ENCODE data around the gene GNAL. TPM values are rescaled to one million over a fixed set of nuclear protein-coding genes. Genes with fewer than 3 reads are reported as not detected.

GNAL gene
- total RNA-seq, 2 experiments from 2014 or later = 0.05 TPM; not detected in 1

DNA sequence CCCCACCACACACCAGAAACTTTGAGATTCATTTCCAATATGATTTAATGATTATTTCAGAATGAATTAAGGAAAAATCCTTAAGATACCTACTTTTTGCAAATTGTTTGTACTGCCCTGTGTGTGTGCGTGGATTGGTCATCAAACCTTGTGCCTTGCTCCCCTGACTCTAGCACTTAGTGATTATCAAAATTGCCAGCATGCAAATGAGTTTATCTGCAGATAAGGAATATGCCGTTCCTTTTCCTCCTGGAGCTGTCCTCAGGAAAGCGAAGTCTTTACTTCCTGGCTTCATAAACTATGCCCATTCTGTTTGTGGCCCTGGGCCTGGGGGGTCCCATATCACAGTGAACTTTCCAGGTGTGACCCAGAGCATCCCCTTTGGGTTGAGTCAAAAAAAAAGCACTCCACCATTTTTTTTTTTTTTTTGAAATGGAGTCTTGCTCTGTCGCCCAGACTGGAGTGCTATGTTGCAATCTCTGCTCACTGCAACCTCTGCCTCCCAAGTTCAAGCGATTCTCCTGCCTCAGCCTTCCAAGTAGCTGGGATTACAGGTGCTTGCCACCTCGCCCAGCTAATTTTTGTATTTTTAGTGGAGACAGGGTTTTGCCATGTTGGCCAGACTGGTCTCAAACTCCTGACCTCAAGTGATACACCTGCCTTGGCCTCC, 173.5 kb downstream of the GNAL start:
- no peak overlapping the region for H3K4me3 Mint-ChIP-seq
- H3K4me1 Mint-ChIP-seq (ENCODE audit: low read depth) = peaks cover 3% of the 10 kb centered on the region
- no peaks in the 10 kb centered on the region for H3K36me3 Mint-ChIP-seq (ENCODE audit: low read depth)
- CTCF ChIA-PET = interaction anchor here (0.5 to 0.6 kb wide), 2 partner anchors 32 to 851 kb away, joined by 3 read pairs; no protein-coding TSS in a partner anchor
- H3K27ac Mint-ChIP-seq = no peak overlapping the region
- no peaks in the 10 kb centered on the region for H3K9me3 Mint-ChIP-seq
- no peaks in the 10 kb centered on the region for H3K27me3 Mint-ChIP-seq (ENCODE audit: low read depth)
- intact Hi-C loops (cut with micrococcal nuclease) = no loop called here
- no peak for DNase-seq

- no peaks in the 10 kb centered on the region for H3K9me3 Mint-ChIP-seq
- no peak overlapping the region for H3K4me3 Mint-ChIP-seq
- CTCF ChIA-PET = no interaction called here
- intact Hi-C loops (cut with micrococcal nuclease) = no loop called here
- H3K27ac Mint-ChIP-seq = no peak overlapping the region
- H3K36me3 Mint-ChIP-seq (ENCODE audit: low read depth) = no peaks in the 10 kb centered on the region
- H3K27me3 Mint-ChIP-seq (ENCODE audit: low read depth) = peaks cover 2% of the 10 kb centered on the region
- DNase-seq = no peak
- H3K4me1 Mint-ChIP-seq (ENCODE audit: low read depth) = no peaks in the 10 kb centered on the region
Measured at GRCh38 chr18:11864471-11864870, 175.4 kb downstream of the GNAL start.

DNA sequence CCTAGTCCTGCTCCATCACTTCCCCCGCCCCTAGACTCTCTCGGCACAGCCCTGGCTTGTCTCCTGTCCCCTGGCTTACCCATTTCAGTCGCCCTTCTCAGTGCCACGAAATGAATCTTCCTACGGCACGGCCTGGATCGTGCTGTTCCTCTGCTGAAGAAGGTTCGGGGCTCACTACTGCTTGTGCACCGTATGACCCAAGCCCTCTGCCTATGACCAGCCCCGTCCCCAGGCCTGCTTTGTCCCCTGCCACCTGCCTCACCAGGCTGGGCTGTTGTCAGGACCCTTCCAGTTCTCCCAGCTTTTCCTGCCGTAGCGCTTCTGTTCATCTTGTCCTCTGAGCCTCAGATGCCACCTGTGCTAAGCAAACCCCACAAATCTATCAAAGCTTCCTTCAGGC, 176.0 kb downstream of the GNAL start:
- no peak overlapping the region for H3K27ac Mint-ChIP-seq
- no peaks in the 10 kb centered on the region for H3K4me1 Mint-ChIP-seq (ENCODE audit: low read depth)
- intact Hi-C loops (cut with micrococcal nuclease) = no loop called here
- CTCF ChIA-PET = no interaction called here
- H3K27me3 Mint-ChIP-seq (ENCODE audit: low read depth) = peaks cover 2% of the 10 kb centered on the region
- H3K4me3 Mint-ChIP-seq = no peak overlapping the region
- DNase-seq = no peak
- no peaks in the 10 kb centered on the region for H3K9me3 Mint-ChIP-seq
- no peaks in the 10 kb centered on the region for H3K36me3 Mint-ChIP-seq (ENCODE audit: low read depth)

- CTCF ChIA-PET = no interaction called here
- intact Hi-C loops (cut with micrococcal nuclease) = no loop called here
- Mint-ChIP-seq H3K9me3 (no peaks in the 10 kb centered on the region), H3K36me3 (ENCODE audit: low read depth) (no peaks in the 10 kb centered on the region), H3K4me1 (ENCODE audit: low read depth) (no peaks in the 10 kb centered on the region), H3K4me3 (no peak overlapping the region), H3K27me3 (ENCODE audit: low read depth) (peaks cover 3% of the 10 kb centered on the region), H3K27ac (no peak overlapping the region)
- DNase-seq = no peak
Measured at GRCh38 chr18:11866329-11866728, 177.3 kb downstream of the GNAL start.

GRCh38 chr18:11866764-11867163, 177.7 kb downstream of the GNAL start:
- Mint-ChIP-seq H3K27me3 (ENCODE audit: low read depth) (peaks cover 4% of the 10 kb centered on the region), H3K27ac (no peak overlapping the region), H3K36me3 (ENCODE audit: low read depth) (no peaks in the 10 kb centered on the region), H3K4me1 (ENCODE audit: low read depth) (no peaks in the 10 kb centered on the region), H3K9me3 (no peaks in the 10 kb centered on the region), H3K4me3 (no peak overlapping the region)
- CTCF ChIA-PET = no interaction called here
- intact Hi-C loops (cut with micrococcal nuclease) = no loop called here
- DNase-seq = no peak

- CTCF ChIA-PET = interaction anchor here (1.2 kb wide), 1 partner anchor 135 kb away, joined by 3 read pairs; no protein-coding TSS in a partner anchor
- no peak overlapping the region for H3K4me3 Mint-ChIP-seq
- H3K27ac Mint-ChIP-seq = no peak overlapping the region
- H3K4me1 Mint-ChIP-seq (ENCODE audit: low read depth) = no peaks in the 10 kb centered on the region
- peaks cover 4% of the 10 kb centered on the region for H3K27me3 Mint-ChIP-seq (ENCODE audit: low read depth)
- H3K9me3 Mint-ChIP-seq = no peaks in the 10 kb centered on the region
- DNase-seq = no peak
- no peaks in the 10 kb centered on the region for H3K36me3 Mint-ChIP-seq (ENCODE audit: low read depth)
- intact Hi-C loops (cut with micrococcal nuclease) = no loop called here
Measured at GRCh38 chr18:11868230-11868629, 179.2 kb downstream of the GNAL start.

GRCh38 chr18:11871501-11871900, 182.4 kb downstream of the GNAL start:
- Mint-ChIP-seq H3K36me3 (ENCODE audit: low read depth) (peaks cover 2% of the 10 kb centered on the region), H3K4me1 (ENCODE audit: low read depth) (no peaks in the 10 kb centered on the region), H3K27ac (no peak overlapping the region), H3K27me3 (ENCODE audit: low read depth) (peaks cover 4% of the 10 kb centered on the region), H3K9me3 (peaks cover 1% of the 10 kb centered on the region), H3K4me3 (no peak overlapping the region)
- no peak for DNase-seq
- CTCF ChIA-PET = interaction anchor here (0.6 to 0.9 kb wide), 2 partner anchors 10 to 24 kb away, joined by 3 read pairs; no protein-coding TSS in a partner anchor
- intact Hi-C loops (cut with micrococcal nuclease) = no loop called here

- H3K9me3 Mint-ChIP-seq = peaks cover 1% of the 10 kb centered on the region
- H3K27me3 Mint-ChIP-seq (ENCODE audit: low read depth) = peaks cover 4% of the 10 kb centered on the region
- no peak overlapping the region for H3K27ac Mint-ChIP-seq
- H3K4me3 Mint-ChIP-seq = no peak overlapping the region
- H3K36me3 Mint-ChIP-seq (ENCODE audit: low read depth) = peaks cover 2% of the 10 kb centered on the region
- DNase-seq = peak; percentile 33
- H3K4me1 Mint-ChIP-seq (ENCODE audit: low read depth) = no peaks in the 10 kb centered on the region
- CTCF ChIA-PET = no interaction called here
- intact Hi-C loops (cut with micrococcal nuclease) = loop anchor here (1.0 kb wide), 1 partner anchor 139 kb away; no protein-coding TSS in a partner anchor
Measured at GRCh38 chr18:11872479-11873136, 183.5 kb downstream of the GNAL start.

- H3K4me1 Mint-ChIP-seq (ENCODE audit: low read depth) = no peaks in the 10 kb centered on the region
- peaks cover 2% of the 10 kb centered on the region for H3K36me3 Mint-ChIP-seq (ENCODE audit: low read depth)
- CTCF ChIA-PET = no interaction called here
- peaks cover 1% of the 10 kb centered on the region for H3K9me3 Mint-ChIP-seq
- DNase-seq = no peak
- no peak overlapping the region for H3K27ac Mint-ChIP-seq
- intact Hi-C loops (cut with micrococcal nuclease) = no loop called here
- peaks cover 2% of the 10 kb centered on the region for H3K27me3 Mint-ChIP-seq (ENCODE audit: low read depth)
- no peak overlapping the region for H3K4me3 Mint-ChIP-seq
Measured at GRCh38 chr18:11873670-11874340, 184.7 kb downstream of the GNAL start.

DNA sequence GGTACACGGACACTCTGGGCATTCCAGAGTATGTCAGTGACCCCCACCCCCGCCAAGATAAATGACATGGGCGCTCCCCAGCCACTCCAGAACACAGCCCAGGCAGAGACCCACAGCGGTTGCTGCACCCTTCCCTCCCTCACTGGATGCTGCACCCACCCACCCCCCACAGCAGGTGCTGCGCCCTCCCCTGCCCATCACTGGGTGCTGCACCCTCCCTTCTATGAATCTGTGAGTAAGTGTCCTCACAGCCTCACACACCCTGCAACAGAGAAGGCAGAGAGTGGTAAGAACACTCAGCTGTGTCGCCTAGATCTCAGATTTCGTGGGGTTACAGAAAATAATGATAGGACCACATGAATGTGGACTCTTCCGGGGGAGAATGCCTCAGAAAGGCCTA, 185.6 kb downstream of the GNAL start:
- Mint-ChIP-seq H3K27ac (no peak overlapping the region), H3K9me3 (peaks cover 1% of the 10 kb centered on the region), H3K36me3 (ENCODE audit: low read depth) (peaks cover 2% of the 10 kb centered on the region), H3K4me3 (no peak overlapping the region), H3K4me1 (ENCODE audit: low read depth) (no peaks in the 10 kb centered on the region), H3K27me3 (ENCODE audit: low read depth) (peaks cover 2% of the 10 kb centered on the region)
- no peak for DNase-seq
- intact Hi-C loops (cut with micrococcal nuclease) = no loop called here
- CTCF ChIA-PET = no interaction called here

DNA sequence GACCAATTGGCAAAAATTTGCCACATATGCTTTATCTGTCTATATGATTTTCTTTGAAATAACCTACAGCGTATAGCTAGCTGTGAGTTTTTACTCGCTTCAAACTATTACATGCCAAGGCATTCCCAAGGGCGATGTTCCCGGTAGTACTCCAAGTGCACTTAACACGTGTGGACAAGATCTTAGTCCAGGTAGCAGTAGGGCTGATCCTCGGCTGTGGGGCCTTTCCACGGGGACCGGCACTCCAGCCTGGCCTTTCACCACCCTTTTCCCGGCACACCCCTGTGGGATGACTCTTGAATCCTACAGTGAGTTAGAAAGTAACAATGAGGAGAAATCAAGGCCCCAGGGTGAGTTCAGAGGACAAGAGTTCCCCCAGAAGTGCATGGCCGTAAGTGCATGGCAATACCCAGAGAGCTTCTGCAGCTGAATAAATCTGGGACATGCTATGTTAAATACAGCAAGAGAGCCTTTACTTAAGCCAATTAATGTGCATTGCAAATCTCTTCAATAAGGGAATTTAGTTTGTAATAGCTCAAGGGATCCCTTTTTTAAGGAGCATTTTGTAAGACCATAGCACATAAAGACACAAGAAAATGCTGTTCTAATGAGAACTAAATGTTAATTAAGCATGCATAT, 188.6 kb downstream of the GNAL start:
- H3K9me3 Mint-ChIP-seq = peaks cover 1% of the 10 kb centered on the region
- no peak overlapping the region for H3K27ac Mint-ChIP-seq
- no peaks in the 10 kb centered on the region for H3K27me3 Mint-ChIP-seq (ENCODE audit: low read depth)
- H3K36me3 Mint-ChIP-seq (ENCODE audit: low read depth) = peaks cover 2% of the 10 kb centered on the region
- no peaks in the 10 kb centered on the region for H3K4me1 Mint-ChIP-seq (ENCODE audit: low read depth)
- CTCF ChIA-PET = interaction anchor here (0.6 kb wide), 1 partner anchor 55 kb away, joined by 4 read pairs; no protein-coding TSS in a partner anchor
- intact Hi-C loops (cut with micrococcal nuclease) = no loop called here
- H3K4me3 Mint-ChIP-seq = no peak overlapping the region
- DNase-seq = no peak

DNA sequence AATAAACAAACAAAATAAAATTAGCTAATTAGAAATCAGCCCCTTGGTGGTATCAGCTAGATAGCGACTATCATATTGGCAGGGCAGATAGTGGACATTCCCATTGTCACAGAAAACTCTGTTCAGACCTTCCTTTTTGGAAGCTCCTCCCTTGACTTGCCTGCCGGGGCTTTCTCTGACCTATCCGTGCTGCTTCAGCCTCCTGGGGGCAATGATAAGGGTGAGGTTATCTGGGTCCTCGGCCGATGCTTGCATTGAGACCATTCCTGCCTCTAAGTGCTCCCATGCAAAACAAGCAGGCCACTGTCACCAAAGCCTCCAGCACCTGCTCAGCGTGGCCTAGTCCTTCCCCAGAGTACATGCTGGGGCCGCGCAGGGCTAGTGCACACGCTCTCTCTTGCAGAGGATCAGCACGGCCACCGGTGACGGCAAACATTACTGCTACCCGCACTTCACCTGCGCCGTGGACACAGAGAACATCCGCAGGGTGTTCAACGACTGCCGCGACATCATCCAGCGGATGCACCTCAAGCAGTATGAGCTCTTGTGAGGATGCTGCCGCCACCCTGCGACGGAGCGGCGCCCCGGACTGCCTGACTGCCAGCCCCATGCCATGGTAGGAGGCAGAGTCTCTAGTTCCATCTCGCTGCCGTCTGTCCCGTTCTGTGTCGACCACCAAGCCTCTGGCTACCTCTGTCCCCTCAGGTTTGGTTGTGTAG, 191.7 kb downstream of the GNAL start:
- CTCF ChIA-PET = interaction anchor here (0.7 kb wide), 1 partner anchor 1328 kb away, joined by 3 read pairs; no protein-coding TSS in a partner anchor
- H3K27me3 Mint-ChIP-seq (ENCODE audit: low read depth) = no peaks in the 10 kb centered on the region
- peaks cover 9% of the 10 kb centered on the region for H3K36me3 Mint-ChIP-seq (ENCODE audit: low read depth)
- H3K4me1 Mint-ChIP-seq (ENCODE audit: low read depth) = no peaks in the 10 kb centered on the region
- no peak overlapping the region for H3K27ac Mint-ChIP-seq
- no peaks in the 10 kb centered on the region for H3K9me3 Mint-ChIP-seq
- intact Hi-C loops (cut with micrococcal nuclease) = no loop called here
- no peak for DNase-seq
- no peak overlapping the region for H3K4me3 Mint-ChIP-seq

All from activated naive CD4-positive, alpha-beta T cell treated with anti-CD3 and anti-CD28 coated beads for 36 hours (primary cell).